Measurements from ENCODE around the gene IST1. TPM values are rescaled to one million over a fixed set of nuclear protein-coding genes. Genes with fewer than 3 reads are reported as not detected.

IST1 gene
- total and polyA plus RNA-seq, 9 of the 15 experiments (the other 6 are each of a cell fraction or from before 2014, with no cell fraction given), result 135 to 334 (median 188) TPM

- TF ChIP-seq STAT6 (CRISPR knock-in tag; IDR thresholded peaks at IDR 0.05) (no peak), ATF1 (CRISPR knock-in tag; IDR thresholded peaks at IDR 0.05) (no peak), ATF1 (tag; IDR thresholded peaks at IDR 0.05) (peak; percentile 36; the same call in 1 of the 2 replicates), MTA2 (IDR thresholded peaks at IDR 0.05; ENCODE audit: low read depth) (no peak), DPF2 (IDR thresholded peaks at IDR 0.05) (peak; percentile 46; the same call in 1 of the 2 replicates), KDM1A (IDR thresholded peaks at IDR 0.05) (peak in 1 of 2 experiments; percentile 81; a peak in 1 of 4 replicates), RBM17 (IDR thresholded peaks at IDR 0.05; ENCODE audit: borderline replicate concordance, low read depth, low read length) (no peak), ZNF449 (CRISPR knock-in tag; IDR thresholded peaks at IDR 0.05) (no peak), ID3 (CRISPR knock-in tag; IDR thresholded peaks at IDR 0.05) (no peak), ID3 (tag; IDR thresholded peaks at IDR 0.05) (peak; percentile 69), FOXK2 (conservative IDR thresholded peaks at IDR 0.05 in 1 of 2, IDR thresholded peaks at IDR 0.05 in 1 of 2; ENCODE audit: low read depth in 2 of 2) (no peak), GABPB2 (CRISPR knock-in tag; conservative IDR thresholded peaks at IDR 0.05) (no peak), FOXO4 (CRISPR knock-in tag; IDR thresholded peaks at IDR 0.05) (no peak), TFAP4 (CRISPR knock-in tag; IDR thresholded peaks at IDR 0.05; ENCODE audit: borderline replicate concordance) (peak; percentile 80; the same call in 1 of the 2 replicates), ZC3H8 (IDR thresholded peaks at IDR 0.05) (no peak), CREB1 (IDR thresholded peaks at IDR 0.05) (0 out of 2 replicates have a peak, but pooled peaks have one; percentile 11), CREB1 (CRISPR knock-in tag; IDR thresholded peaks at IDR 0.05) (no peak), ARID1B (IDR thresholded peaks at IDR 0.05) (no peak), NR4A1 (CRISPR knock-in tag; IDR thresholded peaks at IDR 0.05) (no peak), NR4A1 (tag; IDR thresholded peaks at IDR 0.05) (peak; percentile 79; the same call in 1 of the 2 replicates), ESRRA (IDR thresholded peaks at IDR 0.05; ENCODE audit: borderline replicate concordance, low read depth) (peak; percentile 29; the same call in 1 of the 2 replicates), FOXM1 (IDR thresholded peaks at IDR 0.05; ENCODE audit: low read depth) (no peak), FOXM1 (CRISPR knock-in tag; IDR thresholded peaks at IDR 0.05; ENCODE audit: low read depth) (peak; percentile 19; the same call in 1 of the 2 replicates)
Observed at GRCh38 chr16:71883849-71884638, 11.3 kb upstream of the IST1 start, which contains the start of gene ZNF821 (continued).

Data from K562 (cell line).